HG02571 (cell line): ENCODE data around the gene NDUFA3.

Experiments
- ATAC-seq: cut with Tn5 transposase; IDR thresholded peaks from one replicate; pipeline ENCODE4 v1.9.1; 2021; ENCODE audit warnings: mild to moderate bottlenecking, moderate library complexity; ENCODE audit not compliant: unreplicated experiment

NDUFA3 gene

GRCh38 chr19:54107876-54108490 lies 5.3 kb downstream of the NDUFA3 start:
- ATAC-seq: no peak

GRCh38 chr19:54108496-54108895 lies 5.8 kb downstream of the NDUFA3 start:
- no peak for ATAC-seq

- no peak for ATAC-seq
Measured at GRCh38 chr19:54109651-54110050, 7.0 kb downstream of the NDUFA3 start.

GRCh38 chr19:54114340-54115108 lies 11.9 kb downstream of the NDUFA3 start:
- no peak for ATAC-seq

- ATAC-seq: peak; percentile 75
Measured at GRCh38 chr19:54115109-54116063, 12.7 kb downstream of the NDUFA3 start, which contains the start of the genes PRPF31 and TFPT. Gene PRPF31 (plus strand): TSS chr19:54115754. CDS start chr19:54118279, 2,525 bp downstream. Gene TFPT (minus strand): TSS chr19:54115657. CDS start chr19:54115269, 388 bp downstream.

- no peak for ATAC-seq
Measured at GRCh38 chr19:54121259-54121658, 18.6 kb downstream of the NDUFA3 start.

- ATAC-seq: no peak
Measured at GRCh38 chr19:54123682-54124081, 21.0 kb downstream of the NDUFA3 start.

- no peak for ATAC-seq
Measured at GRCh38 chr19:54124393-54124792, 21.7 kb downstream of the NDUFA3 start.

GRCh38 chr19:54125713-54126112 lies 23.1 kb downstream of the NDUFA3 start:
- ATAC-seq: no peak

- ATAC-seq: no peak
Measured at GRCh38 chr19:54127688-54128440, 25.2 kb downstream of the NDUFA3 start.

- no peak for ATAC-seq
Measured at GRCh38 chr19:54128441-54128725, 25.7 kb downstream of the NDUFA3 start.

GRCh38 chr19:54128796-54129616 lies 26.4 kb downstream of the NDUFA3 start:
- ATAC-seq: no peak

GRCh38 chr19:54129617-54129996 lies 27.0 kb downstream of the NDUFA3 start:
- no peak for ATAC-seq

GRCh38 chr19:54133312-54133956 lies 30.8 kb downstream of the NDUFA3 start:
- ATAC-seq: no peak

- no peak for ATAC-seq
Measured at GRCh38 chr19:54133957-54134590, 31.4 kb downstream of the NDUFA3 start.

- ATAC-seq: no peak
Measured at GRCh38 chr19:54136086-54136863, 33.6 kb downstream of the NDUFA3 start.

- peak; percentile 74 for ATAC-seq
Measured at GRCh38 chr19:54136864-54137698, 34.4 kb downstream of the NDUFA3 start.
